A673 (cell line): ENCODE data around the gene LSR. TPM values are rescaled to one million over a fixed set of nuclear protein-coding genes. Genes with fewer than 3 reads are reported as not detected.

ENCODE experiments used
- BruUV-seq: library from RNA; stranded (reverse); fragments of 400-500 nt; replicated peaks from 2 replicates; lab custom pipeline; 2021; lab: Mats Ljungman, UMichigan
- CTCF ChIA-PET: fragments of 300-600 bp; sonication (Branson Sonifier 250); formaldehyde crosslinking; loops from one replicate; lab custom pipeline; 2022; ENCODE audit warnings: antibody characterized with exemption; lab: Charles Lee
- POLR2A ChIA-PET: fragments of 300-600 bp; sonication (Branson Sonifier 250); formaldehyde crosslinking; loops from one replicate; lab custom pipeline; 2022; ENCODE audit warnings: antibody characterized with exemption; ENCODE audit not compliant: low non-redundant PET; lab: Charles Lee
- DNase-seq: peaks from one replicate; pipeline ENCODE4 v3.0.0-alpha.2; 2015; ENCODE audit warnings: low spot score
- H3K27ac ChIP-seq: fragments of 200-600 bp; sonication (generic); 2 replicates; pipeline ENCODE4 v1.5.1; 2016; ENCODE audit warnings: mixed run types, low read depth, mild to moderate bottlenecking, mixed read lengths, antibody characterized with exemption, low read length; ENCODE audit not compliant: poor library complexity, severe bottlenecking
- H3K27me3 ChIP-seq: fragments of 200-600 bp; sonication (generic); replicated peaks from 2 replicates; pipeline ENCODE4 v1.6.1; 2017; ENCODE audit warnings: mixed run types, low read depth, mild to moderate bottlenecking, mixed read lengths, antibody characterized with exemption, low read length; ENCODE audit not compliant: insufficient read depth, poor library complexity
- H3K36me3 ChIP-seq: fragments of 200-600 bp; sonication (generic); 2 replicates; pipeline ENCODE4 v1.6.1; 2016; ENCODE audit warnings: mixed run types, mild to moderate bottlenecking, mixed read lengths, antibody characterized with exemption, low read length; ENCODE audit not compliant: insufficient read depth, poor library complexity, severe bottlenecking
- H3K4me1 ChIP-seq: fragments of 200-600 bp; sonication (generic); 2 replicates; pipeline ENCODE4 v1.6.1; 2017; ENCODE audit warnings: mixed run types, mild to moderate bottlenecking, mixed read lengths, antibody characterized with exemption, low read length; ENCODE audit not compliant: insufficient read depth, poor library complexity, severe bottlenecking
- H3K4me3 ChIP-seq: fragments of 200-600 bp; sonication (generic); 2 replicates; pipeline ENCODE4 v1.5.1; 2016; ENCODE audit warnings: low read depth, mixed run types, mild to moderate bottlenecking, mixed read lengths, low read length; ENCODE audit not compliant: poor library complexity, severe bottlenecking
- H3K9me3 ChIP-seq: fragments of 200-600 bp; sonication (generic); 2 replicates; pipeline ENCODE4 v1.6.1; 2016; ENCODE audit warnings: mixed run types, low read depth, mild to moderate bottlenecking, mixed read lengths, antibody characterized with exemption, low read length; ENCODE audit not compliant: poor library complexity, severe bottlenecking
- EZH2 ChIP-seq: fragments of 200-600 bp; sonication (generic); IDR thresholded peaks from 2 replicates; pipeline ENCODE4 v1.6.1; 2017; ENCODE audit warnings: borderline replicate concordance, low read depth, mild to moderate bottlenecking, mixed read lengths, antibody characterized with exemption, low read length; ENCODE audit not compliant: poor library complexity, severe bottlenecking
- intact Hi-C: fragments of 100-400 bp; cut with micrococcal nuclease; formaldehyde crosslinking; loops from one replicate; pipeline ENCODE4 v1.10.0; 2022; ENCODE audit not compliant: unreplicated experiment
- total RNA-seq: library from RNA; stranded (reverse); gene quantifications from 2 replicates; pipeline ENCODE4 v1.2.3, GENCODE V29; 2021
- TF ChIP-seq, protein P1 (sequence below): fragments of 300-800, 200-600 bp; sonication (generic); conservative IDR thresholded peaks from 2 replicates; pipeline ENCODE4 v1.5.1; 2017; ENCODE audit warnings: low read depth, mild to moderate bottlenecking, antibody characterized with exemption, low read length, moderate library complexity, mixed read lengths

Gene LSR
- total RNA-seq, 1 experiment from 2014 or later: 1.9 TPM

DNA sequence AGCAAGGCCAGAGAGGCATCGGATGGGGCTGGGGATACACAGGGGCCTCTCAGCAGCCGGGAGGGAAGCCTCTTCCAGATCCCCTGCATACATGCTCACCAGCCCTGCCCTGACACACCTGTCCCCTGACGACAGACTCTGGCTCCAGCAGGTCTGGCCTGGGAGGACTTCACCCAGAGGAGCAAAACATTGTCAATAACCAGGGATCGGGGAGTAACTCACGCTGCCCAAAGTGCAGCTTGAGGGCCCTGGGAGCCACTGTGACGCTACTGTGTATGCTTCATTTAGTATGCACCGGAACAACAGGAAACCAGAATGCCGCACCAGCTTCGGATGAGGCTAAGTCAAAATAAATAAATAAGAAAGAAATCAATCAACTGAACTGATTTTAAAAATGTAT, 67.8 kb downstream of the LSR start:
- POLR2A ChIA-PET: no interaction called here
- DNase-seq: no peak
- H3K27me3 ChIP-seq: no peaks in the 10 kb centered on the region
- CTCF ChIA-PET: no interaction called here
- BruUV-seq: no TSS peak
- H3K9me3 ChIP-seq: no peaks in the 10 kb centered on the region
- H3K27ac ChIP-seq: no peak overlapping the region
- intact Hi-C loops: no loop called here
- no peak for TF ChIP-seq EZH2
- TF ChIP-seq, protein P1, sequence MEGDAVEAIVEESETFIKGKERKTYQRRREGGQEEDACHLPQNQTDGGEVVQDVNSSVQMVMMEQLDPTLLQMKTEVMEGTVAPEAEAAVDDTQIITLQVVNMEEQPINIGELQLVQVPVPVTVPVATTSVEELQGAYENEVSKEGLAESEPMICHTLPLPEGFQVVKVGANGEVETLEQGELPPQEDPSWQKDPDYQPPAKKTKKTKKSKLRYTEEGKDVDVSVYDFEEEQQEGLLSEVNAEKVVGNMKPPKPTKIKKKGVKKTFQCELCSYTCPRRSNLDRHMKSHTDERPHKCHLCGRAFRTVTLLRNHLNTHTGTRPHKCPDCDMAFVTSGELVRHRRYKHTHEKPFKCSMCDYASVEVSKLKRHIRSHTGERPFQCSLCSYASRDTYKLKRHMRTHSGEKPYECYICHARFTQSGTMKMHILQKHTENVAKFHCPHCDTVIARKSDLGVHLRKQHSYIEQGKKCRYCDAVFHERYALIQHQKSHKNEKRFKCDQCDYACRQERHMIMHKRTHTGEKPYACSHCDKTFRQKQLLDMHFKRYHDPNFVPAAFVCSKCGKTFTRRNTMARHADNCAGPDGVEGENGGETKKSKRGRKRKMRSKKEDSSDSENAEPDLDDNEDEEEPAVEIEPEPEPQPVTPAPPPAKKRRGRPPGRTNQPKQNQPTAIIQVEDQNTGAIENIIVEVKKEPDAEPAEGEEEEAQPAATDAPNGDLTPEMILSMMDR: no peak
- H3K36me3 ChIP-seq: no peaks in the 10 kb centered on the region
- no peak overlapping the region for H3K4me3 ChIP-seq
- H3K4me1 ChIP-seq: no peaks in the 10 kb centered on the region

Other genes with a start within 250 kb of the LSR start
- 87.3 and 101 TPM in 2 replicates for gene GRAMD1A, start 248.7 kb upstream of the LSR start, total RNA-seq
- 2.0 and 2.3 TPM in 2 replicates for gene SCN1B, start 218.5 kb upstream of the LSR start, total RNA-seq
- not detected in 2 replicates for gene HPN, start 207.3 kb upstream of the LSR start, total RNA-seq
- not detected in 2 replicates for gene FXYD3, start 133.2 kb upstream of the LSR start, total RNA-seq
- not detected in 2 replicates for gene LGI4, start 113.9 kb upstream of the LSR start, total RNA-seq
- 0.98 TPM in 1 of 2 replicates, not detected in the other for gene FXYD1, start 110.2 kb upstream of the LSR start, total RNA-seq
- 0.56 and 0.85 TPM in 2 replicates for gene FXYD7, start 105.7 kb upstream of the LSR start, total RNA-seq
- 12.7 and 13.6 TPM in 2 replicates for gene FXYD5, start 94.3 kb upstream of the LSR start, total RNA-seq
- gene FAM187B, start 20.3 kb upstream of the LSR start, total RNA-seq: not detected in 2 replicates
- gene USF2, start 20.0 kb downstream of the LSR start, total RNA-seq: 82.0 and 90.8 TPM in 2 replicates
- gene HAMP, start 33.5 kb downstream of the LSR start, total RNA-seq: 0.28 and 0.37 TPM in 2 replicates
- not detected in 2 replicates for gene MAG, start 43.2 kb downstream of the LSR start, total RNA-seq
- gene CD22, start 80.2 kb downstream of the LSR start, total RNA-seq: not detected in 2 replicates
- not detected in 2 replicates for gene FFAR1, start 98.9 kb downstream of the LSR start, total RNA-seq
- 0.15 TPM in 1 of 2 replicates, not detected in the other for gene FFAR3, start 109.5 kb downstream of the LSR start, total RNA-seq
- not detected in 2 replicates for gene GPR42, start 122.1 kb downstream of the LSR start, total RNA-seq
- gene FFAR2, start 199.3 kb downstream of the LSR start, total RNA-seq: not detected in 2 replicates
- not detected in 2 replicates for gene KRTDAP, start 241.5 kb downstream of the LSR start, total RNA-seq